ELF-1 (cell line): ENCODE results near the gene ZNF674.
A peak's percentile ranks its signal among the peaks of the same experiment; 100 is the strongest.
"Not testable (repeated sequence)": the region's sequence is repeated elsewhere in the genome, so short reads cannot be mapped to it uniquely, and the experiment has no call there.

ENCODE experiments used
- DNase-seq: peaks from one replicate; pipeline ENCODE4 v3.0.0-alpha.2; 2016; ENCODE audit warnings: low read depth, low spot score

ZNF674 gene

DNA sequence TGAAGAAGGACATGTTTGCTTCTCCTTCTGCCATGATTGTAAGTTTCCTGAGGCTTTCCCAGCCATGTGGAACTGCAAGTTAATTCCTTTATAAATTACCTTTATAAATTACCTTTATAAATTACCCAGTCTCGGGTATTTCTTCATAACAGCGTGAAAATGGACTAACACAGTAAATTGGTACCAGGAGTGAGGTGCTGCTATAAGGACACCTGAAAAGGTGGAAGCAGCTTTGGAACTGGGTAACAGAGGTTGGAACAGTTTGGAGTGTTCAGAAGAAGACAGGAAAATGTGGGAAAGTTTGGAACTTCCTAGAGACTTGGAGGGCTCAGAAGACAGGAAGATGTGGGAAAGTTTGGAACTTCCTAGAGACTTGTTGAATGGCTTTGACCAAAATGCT lies 66.6 kb downstream of the ZNF674 start:
- not testable (repeated sequence) for DNase-seq

DNA sequence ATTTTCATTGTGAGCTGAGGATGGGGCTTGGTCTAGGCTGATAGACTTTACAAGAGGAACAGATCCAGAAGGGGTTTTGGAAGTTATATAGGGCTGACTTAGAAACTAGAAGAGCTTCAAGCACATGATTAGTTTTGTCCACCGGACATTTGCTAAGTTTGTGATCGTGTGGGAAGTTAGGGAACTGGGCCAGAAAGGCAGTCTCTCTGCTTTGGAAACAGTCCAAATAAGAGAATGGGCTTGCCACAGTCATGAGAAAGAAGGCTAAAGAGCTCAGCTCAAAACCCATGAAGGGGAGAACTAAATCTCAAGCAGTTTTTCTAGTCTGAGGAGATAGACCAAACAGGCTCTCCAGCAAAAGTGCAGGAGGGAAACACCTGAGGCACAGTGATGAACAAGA lies 67.8 kb downstream of the ZNF674 start:
- DNase-seq: no peak

DNA sequence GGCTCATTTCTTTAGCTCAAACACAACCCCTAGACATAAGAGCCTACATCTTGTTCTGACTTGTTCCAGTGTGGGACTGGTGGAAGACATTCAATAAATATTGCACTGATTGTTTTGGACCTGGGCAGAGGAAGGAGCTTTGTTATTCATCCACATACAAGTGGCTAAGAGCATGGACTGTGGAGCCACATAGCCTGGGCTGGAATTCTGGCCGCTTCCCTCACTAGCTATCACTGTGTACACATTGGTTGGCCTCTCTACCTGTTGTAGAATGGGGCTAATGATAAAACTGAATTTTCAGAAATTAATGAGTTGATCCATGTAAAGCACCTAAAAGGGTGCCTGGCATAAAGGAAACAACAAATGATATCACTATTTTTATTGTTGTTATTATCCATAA lies 80.0 kb downstream of the ZNF674 start:
- no peak for DNase-seq

DNA sequence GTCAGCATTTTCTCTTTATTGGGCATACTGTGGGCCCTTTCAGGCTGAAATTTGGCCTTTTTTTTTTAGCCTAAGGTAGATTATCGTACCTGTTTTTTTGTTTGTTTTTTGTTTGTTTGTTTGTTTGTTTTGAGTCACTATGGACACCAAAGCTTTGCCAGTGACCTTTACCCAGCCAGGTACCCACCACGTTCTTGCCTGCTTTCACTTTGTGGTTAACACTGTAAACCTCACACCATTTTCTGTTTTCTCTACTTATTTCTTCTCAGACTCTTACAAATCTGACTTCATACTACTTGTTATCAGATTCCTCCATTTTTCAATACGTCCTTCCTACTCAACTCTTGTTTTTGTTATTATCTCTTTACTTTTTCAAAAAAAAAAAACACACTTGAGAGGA lies 81.5 kb downstream of the ZNF674 start:
- no peak for DNase-seq

DNA sequence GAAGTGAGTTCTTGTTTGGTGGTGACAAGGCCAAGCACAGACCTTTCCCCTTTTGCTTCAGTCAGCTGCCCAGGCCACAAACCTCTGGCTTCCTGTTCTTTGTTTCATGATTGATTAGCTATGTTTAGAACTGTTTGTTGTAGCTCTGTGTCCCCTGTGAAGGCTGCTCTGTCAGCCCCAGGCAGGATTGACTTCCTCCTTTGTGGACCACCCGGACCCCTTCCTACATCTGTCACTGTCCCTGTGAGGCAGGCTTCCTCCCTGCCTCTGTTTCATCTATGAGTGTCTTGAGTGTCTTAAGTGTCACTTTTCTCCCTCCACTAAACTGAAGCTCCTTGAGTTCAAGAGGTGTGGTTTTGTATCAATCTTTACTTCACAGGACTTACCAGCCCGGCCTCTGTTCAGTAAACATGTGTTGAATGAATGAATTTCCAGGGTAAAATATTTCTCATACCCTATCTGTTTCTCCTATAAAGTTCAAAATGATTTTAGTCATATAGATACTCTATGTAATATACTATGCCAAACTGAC lies 83.5 kb downstream of the ZNF674 start:
- peak; percentile 84 for DNase-seq

DNA sequence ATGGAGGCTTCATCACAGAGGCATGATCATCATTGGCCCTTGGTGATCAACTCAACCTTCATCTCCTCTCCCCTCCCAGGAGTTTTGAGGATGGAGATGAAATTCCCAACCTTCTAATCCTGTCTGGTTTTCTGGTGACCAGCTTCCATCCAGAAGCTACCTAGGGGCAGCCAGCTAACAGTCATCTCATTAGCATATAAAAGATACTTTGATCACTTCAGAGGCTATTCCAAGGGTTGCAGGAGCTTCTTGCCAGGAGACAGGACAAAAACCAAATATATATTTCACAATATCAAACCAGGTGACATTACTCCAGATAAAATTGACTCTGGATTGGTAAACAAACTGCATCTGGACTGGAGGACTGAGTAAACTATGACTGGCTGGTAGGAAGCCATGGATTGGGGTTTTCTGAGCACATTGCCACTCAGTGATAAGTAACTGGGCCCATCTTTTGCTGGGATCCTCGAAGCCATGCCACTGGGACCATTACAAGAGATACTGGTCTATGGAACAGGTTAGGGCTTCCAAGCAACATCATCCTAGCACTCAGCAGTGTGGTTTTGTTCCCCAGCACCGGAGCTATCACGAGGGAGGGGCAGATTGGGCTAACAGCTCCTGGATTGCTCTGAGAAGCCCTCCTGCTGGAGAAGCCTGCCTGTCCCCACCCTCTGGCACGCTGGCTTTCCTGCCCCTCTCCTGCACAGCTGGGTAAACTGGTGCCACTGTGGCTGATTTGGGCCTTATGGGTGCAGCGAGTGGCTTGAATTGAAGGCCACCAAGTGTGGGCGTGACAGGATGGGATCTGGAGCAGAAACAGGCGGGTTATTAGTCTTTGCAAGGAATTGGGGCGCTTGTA lies 84.2 kb downstream of the ZNF674 start:
- peak; percentile 45 for DNase-seq

DNA sequence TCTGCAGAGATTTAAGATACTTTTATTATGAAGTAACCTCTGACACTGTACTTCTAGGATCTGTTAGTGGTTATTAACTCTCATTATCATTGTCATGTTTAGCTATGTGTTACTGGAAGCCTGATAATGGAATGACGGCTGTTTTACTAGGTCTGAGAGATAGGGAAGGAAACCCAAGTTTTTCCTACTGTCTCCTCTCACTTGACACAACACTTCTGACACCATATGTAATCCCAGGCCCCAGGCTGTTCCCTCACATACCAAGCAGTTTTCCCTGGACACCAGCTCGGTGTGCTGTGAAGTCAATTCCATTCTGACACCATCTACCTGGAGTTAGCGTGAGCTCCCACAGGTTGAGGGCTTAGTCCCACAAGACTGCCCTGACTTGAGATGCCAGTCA lies 85.6 kb downstream of the ZNF674 start:
- DNase-seq: peak; percentile 34

DNA sequence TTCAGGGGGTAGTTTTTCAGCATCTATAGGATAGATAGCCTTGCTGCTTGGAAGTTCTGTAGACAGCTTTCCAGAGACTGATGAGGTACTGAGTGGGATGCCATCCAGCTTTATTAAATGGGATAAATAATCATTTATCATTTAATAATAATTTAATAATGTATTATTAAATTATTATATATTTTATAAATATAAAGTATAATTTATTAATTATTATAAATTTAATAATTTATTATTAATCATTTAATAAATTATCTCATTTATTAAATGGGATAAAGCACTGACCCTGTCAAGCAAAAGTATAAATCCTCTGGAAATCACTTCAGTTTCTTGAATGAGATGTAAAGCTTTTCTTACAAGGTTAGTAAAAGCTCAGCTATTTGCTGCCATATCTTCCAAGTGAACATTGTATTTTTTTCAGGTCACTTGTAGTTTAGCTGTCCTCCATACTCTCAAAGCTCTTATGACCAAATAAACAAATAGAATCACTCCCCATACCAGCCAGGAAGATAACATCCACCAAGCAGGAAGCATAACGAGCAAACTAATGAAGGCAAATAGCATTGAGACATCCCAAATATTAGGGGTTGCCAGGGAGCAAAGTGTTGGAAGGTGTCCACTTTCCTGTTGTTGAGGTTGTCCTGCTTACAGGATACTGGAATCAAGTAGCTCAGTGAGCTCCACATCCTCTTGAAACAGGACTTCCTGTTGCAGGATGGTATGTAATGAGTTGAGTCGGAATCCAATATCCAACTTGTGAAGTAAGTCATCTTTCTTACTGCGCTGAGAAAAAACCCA lies 88.9 kb downstream of the ZNF674 start:
- DNase-seq: no peak
